Loucy (cell line): ENCODE results near the gene CTSL.
"Not testable (repeated sequence)": the region's sequence is repeated elsewhere in the genome, so short reads cannot be mapped to it uniquely, and the experiment has no call there.

Experiments used
- H2AFZ ChIP-seq: fragments of 200-600 bp; sonication (generic); 2 replicates; pipeline ENCODE4 v1.6.0; 2016; ENCODE audit warnings: antibody characterized with exemption, mild to moderate bottlenecking, low read length, moderate library complexity
- H3F3A ChIP-seq: fragments of 200-600 bp; 2 replicates; pipeline ENCODE4 v1.6.0; 2016; ENCODE audit warnings: antibody characterized with exemption, low read depth, mild to moderate bottlenecking
- H3K27me3 ChIP-seq: fragments of 200-600 bp; sonication (generic); 2 replicates; pipeline ENCODE4 v1.6.1; 2014; ENCODE audit warnings: low read length, mild to moderate bottlenecking; ENCODE audit not compliant: insufficient read depth, poor library complexity, severe bottlenecking
- H3K36me3 ChIP-seq: fragments of 200-600 bp; sonication (generic); 2 replicates; pipeline ENCODE4 v1.6.1; 2016; ENCODE audit warnings: low read length; ENCODE audit not compliant: insufficient read depth
- H3K4me1 ChIP-seq: fragments of 200-600 bp; sonication (generic); 2 replicates; pipeline ENCODE4 v1.5.1; 2014; ENCODE audit warnings: low read length, mild to moderate bottlenecking; ENCODE audit not compliant: insufficient read depth, poor library complexity, severe bottlenecking
- H3K4me2 ChIP-seq: fragments of 200-600 bp; sonication (generic); 2 replicates; pipeline ENCODE4 v1.6.0; 2014; ENCODE audit warnings: antibody characterized with exemption, low read length, low read depth, mild to moderate bottlenecking; ENCODE audit not compliant: poor library complexity, severe bottlenecking
- H3K4me3 ChIP-seq: fragments of 200-600 bp; sonication (generic); 2 replicates; pipeline ENCODE4 v1.5.1; 2014; ENCODE audit warnings: low read length, mild to moderate bottlenecking, mixed read lengths; ENCODE audit not compliant: poor library complexity, severe bottlenecking
- H3K79me2 ChIP-seq: fragments of 200-600 bp; sonication (generic); 2 replicates; pipeline ENCODE4 v1.6.1; 2014; ENCODE audit warnings: low read length; ENCODE audit not compliant: insufficient read depth
- H3K9ac ChIP-seq: fragments of 200-600 bp; sonication (generic); 2 replicates; pipeline ENCODE4 v1.6.0; 2014; ENCODE audit warnings: mild to moderate bottlenecking, low read depth, low read length, moderate library complexity; ENCODE audit not compliant: poor library complexity, severe bottlenecking
- H3K9me2 ChIP-seq: fragments of 200-600 bp; sonication (generic); replicated peaks from 2 replicates; pipeline ENCODE4 v1.6.1; 2016; ENCODE audit warnings: low read depth, low read length, mixed read lengths
- H3K9me3 ChIP-seq: fragments of 200-600 bp; sonication (generic); 2 replicates; pipeline ENCODE4 v1.6.1; 2014; ENCODE audit warnings: mild to moderate bottlenecking, antibody characterized with exemption, low read length, low read depth; ENCODE audit not compliant: insufficient read depth
- H4K20me1 ChIP-seq: fragments of 200-600 bp; sonication (generic); 2 replicates; pipeline ENCODE4 v1.6.0; 2014; ENCODE audit warnings: antibody characterized with exemption, low read length, mild to moderate bottlenecking; ENCODE audit not compliant: insufficient read depth, poor library complexity, severe bottlenecking
- CTCF ChIP-seq: fragments of 200-600 bp; sonication (generic); conservative IDR thresholded peaks from 2 replicates; pipeline ENCODE4 v1.5.1; 2014; ENCODE audit warnings: mild to moderate bottlenecking, antibody characterized with exemption, low read length
- EZH2phosphoT487 ChIP-seq: fragments of 200-600 bp; IDR thresholded peaks from 2 replicates; pipeline ENCODE4 v1.6.1; 2018; ENCODE audit warnings: antibody characterized with exemption, mild to moderate bottlenecking, moderate library complexity, borderline replicate concordance

Gene CTSL

DNA sequence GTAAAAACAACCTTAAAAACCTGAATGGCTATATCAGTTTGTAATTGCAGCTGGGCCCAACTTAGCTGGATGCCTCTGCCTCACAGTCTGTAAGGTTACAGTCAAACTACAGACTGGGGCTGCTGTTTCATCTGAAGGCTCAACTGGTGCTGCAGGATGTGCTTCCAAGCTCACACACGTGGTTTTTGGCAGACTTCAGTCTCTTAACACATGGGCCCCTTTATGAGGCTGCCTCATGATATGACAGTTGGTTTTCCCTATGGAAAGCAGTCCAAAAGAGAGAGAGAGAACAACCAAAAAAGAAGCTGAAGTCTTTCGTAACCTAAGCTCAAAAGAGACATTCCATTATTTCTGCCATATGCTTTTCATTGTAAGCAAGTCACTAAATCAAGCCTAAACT lies 27.4 kb downstream of the CTSL start:
- Histone ChIP-seq H3K27me3 (no peaks in the 10 kb centered on the region), H3K4me2 (no peak overlapping the region), H3K9me2 (no peaks in the 10 kb centered on the region), H3K9ac (no peak overlapping the region), H3K4me3 (no peak overlapping the region), H2AFZ (no peak overlapping the region), H3K36me3 (no peaks in the 10 kb centered on the region), H3K79me2 (no peaks in the 10 kb centered on the region), H3K9me3 (no peaks in the 10 kb centered on the region), H3F3A (no peaks in the 10 kb centered on the region), H4K20me1 (no peaks in the 10 kb centered on the region), H3K4me1 (no peaks in the 10 kb centered on the region)
- no peak for TF ChIP-seq CTCF
- no peak for TF ChIP-seq EZH2phosphoT487

- not testable (repeated sequence) for H4K20me1 ChIP-seq, H3K27me3 ChIP-seq, H3K9me3 ChIP-seq, H3K36me3 ChIP-seq, H3K79me2 ChIP-seq, H3K4me1 ChIP-seq, H2AFZ ChIP-seq, H3K9me2 ChIP-seq, H3K9ac ChIP-seq, H3K4me2 ChIP-seq, H3F3A ChIP-seq, H3K4me3 ChIP-seq
Measured at GRCh38 chr9:87758330-87758729, 32.4 kb downstream of the CTSL start.

DNA sequence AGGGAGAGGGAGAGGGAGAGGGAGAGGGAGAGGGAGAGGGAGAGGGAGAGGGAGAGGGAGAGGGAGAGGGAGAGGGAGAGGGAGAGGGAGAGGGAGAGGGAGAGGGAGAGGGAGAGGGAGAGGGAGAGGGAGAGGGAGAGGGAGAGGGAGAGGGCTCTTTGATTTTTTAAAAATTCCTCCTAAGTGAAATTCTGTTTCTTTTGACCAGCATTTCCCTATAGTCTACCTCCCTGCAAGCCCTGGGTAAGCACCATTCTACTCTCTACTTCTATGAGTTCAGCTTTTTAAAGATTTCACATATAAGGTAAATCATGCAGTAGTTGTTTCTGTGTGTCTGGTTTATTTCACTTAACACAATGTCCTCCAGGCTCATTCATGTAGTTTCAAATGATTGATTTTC lies 34.1 kb downstream of the CTSL start:
- H2AFZ ChIP-seq, H4K20me1 ChIP-seq, H3K36me3 ChIP-seq, H3K9ac ChIP-seq, H3K79me2 ChIP-seq, H3K27me3 ChIP-seq, H3K9me2 ChIP-seq, H3K4me3 ChIP-seq, H3K4me2 ChIP-seq, H3K9me3 ChIP-seq, H3K4me1 ChIP-seq, H3F3A ChIP-seq: not testable (repeated sequence)

DNA sequence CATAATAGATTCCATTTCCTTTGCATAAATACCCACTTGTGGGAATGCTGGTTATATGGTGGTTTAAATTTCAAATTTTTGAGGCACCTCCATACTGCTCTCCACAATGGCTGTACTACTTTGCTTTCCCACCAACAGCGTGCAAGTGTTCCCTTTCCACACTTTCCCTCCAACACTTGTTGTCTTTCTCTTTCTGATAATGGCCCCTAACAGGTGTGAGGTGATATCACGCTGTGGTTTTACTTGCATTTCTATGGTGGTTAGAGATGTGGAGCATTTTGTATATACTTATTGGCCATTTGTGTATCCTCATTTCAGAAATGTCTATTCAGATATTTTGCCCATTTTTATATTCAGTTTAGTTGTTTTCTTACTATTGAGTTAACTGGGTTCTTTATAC lies 34.6 kb downstream of the CTSL start:
- no peak overlapping the region for H3K9ac ChIP-seq
- no peaks in the 10 kb centered on the region for H4K20me1 ChIP-seq
- H3K4me3 ChIP-seq, result no peak overlapping the region
- H2AFZ ChIP-seq, result no peak overlapping the region
- no peaks in the 10 kb centered on the region for H3K4me1 ChIP-seq
- no peaks in the 10 kb centered on the region for H3K9me3 ChIP-seq
- H3K9me2 ChIP-seq, result no peaks in the 10 kb centered on the region
- no peaks in the 10 kb centered on the region for H3K79me2 ChIP-seq
- no peaks in the 10 kb centered on the region for H3K36me3 ChIP-seq
- no peak for TF ChIP-seq CTCF
- H3K27me3 ChIP-seq, result no peaks in the 10 kb centered on the region
- H3K4me2 ChIP-seq, result no peak overlapping the region
- no peaks in the 10 kb centered on the region for H3F3A ChIP-seq
